WERI-Rb-1 (cell line): Measurements from ENCODE around the gene MAP3K10.

ENCODE experiments used
- DNase-seq: peaks from one replicate; pipeline ENCODE4 v3.0.0-alpha.2; 2020
- H3K27ac ChIP-seq: fragments of 250-450 bp; sonication (Bioruptor Pico); 2 replicates; pipeline ENCODE4 v1.5.1; 2020; ENCODE audit warnings: mild to moderate bottlenecking, moderate library complexity
- H3K27me3 ChIP-seq: fragments of 250-450 bp; sonication (Bioruptor Pico); 2 replicates; pipeline ENCODE4 v1.5.1; 2021; ENCODE audit warnings: mild to moderate bottlenecking, low read depth, moderate library complexity; ENCODE audit not compliant: insufficient read depth, severe bottlenecking
- H3K36me3 ChIP-seq: fragments of 250-450 bp; sonication (Bioruptor Pico); 2 replicates; pipeline ENCODE4 v1.5.1; 2020; ENCODE audit warnings: mild to moderate bottlenecking, moderate library complexity
- H3K4me3 ChIP-seq: 2 replicates; pipeline ENCODE4 v1.5.1; 2011; ENCODE audit warnings: low read depth, mild to moderate bottlenecking, control low read depth, low read length
- H3K9me3 ChIP-seq: fragments of 250-450 bp; sonication (Bioruptor Pico); 2 replicates; pipeline ENCODE4 v1.5.1; 2021; ENCODE audit warnings: mild to moderate bottlenecking, moderate library complexity; ENCODE audit not compliant: severe bottlenecking
- TF ChIP-seq, protein P1 (sequence below): IDR thresholded peaks from 2 replicates; pipeline ENCODE4 v1.5.1; 2011; ENCODE audit warnings: low read depth, mild to moderate bottlenecking, control low read depth, inconsistent platforms, low read length

MAP3K10 gene

DNA sequence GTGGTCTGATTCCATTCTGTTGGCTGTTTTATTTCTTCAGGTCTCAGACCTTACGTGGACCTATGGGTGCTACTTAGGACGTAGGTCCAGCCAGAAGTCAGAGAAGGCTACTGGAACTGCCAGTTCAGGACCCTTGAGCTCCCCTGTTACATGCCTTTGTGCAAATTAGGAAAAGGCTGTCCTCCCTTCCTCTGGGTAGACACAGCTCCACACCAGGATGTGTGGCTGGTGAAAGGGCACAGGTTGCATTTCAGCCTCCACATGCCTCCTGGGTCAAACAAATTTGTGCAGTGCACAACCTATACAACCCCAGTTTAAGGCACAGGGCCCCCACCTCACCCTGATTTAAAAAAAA, 43.9 kb upstream of the MAP3K10 start:
- TF ChIP-seq, protein P1, sequence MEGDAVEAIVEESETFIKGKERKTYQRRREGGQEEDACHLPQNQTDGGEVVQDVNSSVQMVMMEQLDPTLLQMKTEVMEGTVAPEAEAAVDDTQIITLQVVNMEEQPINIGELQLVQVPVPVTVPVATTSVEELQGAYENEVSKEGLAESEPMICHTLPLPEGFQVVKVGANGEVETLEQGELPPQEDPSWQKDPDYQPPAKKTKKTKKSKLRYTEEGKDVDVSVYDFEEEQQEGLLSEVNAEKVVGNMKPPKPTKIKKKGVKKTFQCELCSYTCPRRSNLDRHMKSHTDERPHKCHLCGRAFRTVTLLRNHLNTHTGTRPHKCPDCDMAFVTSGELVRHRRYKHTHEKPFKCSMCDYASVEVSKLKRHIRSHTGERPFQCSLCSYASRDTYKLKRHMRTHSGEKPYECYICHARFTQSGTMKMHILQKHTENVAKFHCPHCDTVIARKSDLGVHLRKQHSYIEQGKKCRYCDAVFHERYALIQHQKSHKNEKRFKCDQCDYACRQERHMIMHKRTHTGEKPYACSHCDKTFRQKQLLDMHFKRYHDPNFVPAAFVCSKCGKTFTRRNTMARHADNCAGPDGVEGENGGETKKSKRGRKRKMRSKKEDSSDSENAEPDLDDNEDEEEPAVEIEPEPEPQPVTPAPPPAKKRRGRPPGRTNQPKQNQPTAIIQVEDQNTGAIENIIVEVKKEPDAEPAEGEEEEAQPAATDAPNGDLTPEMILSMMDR = no peak
- no peaks in the 10 kb centered on the region for H3K36me3 ChIP-seq
- no peaks in the 10 kb centered on the region for H3K27me3 ChIP-seq
- DNase-seq = no peak
- H3K4me3 ChIP-seq = no peak overlapping the region
- no peak overlapping the region for H3K27ac ChIP-seq
- H3K9me3 ChIP-seq = no peaks in the 10 kb centered on the region

DNA sequence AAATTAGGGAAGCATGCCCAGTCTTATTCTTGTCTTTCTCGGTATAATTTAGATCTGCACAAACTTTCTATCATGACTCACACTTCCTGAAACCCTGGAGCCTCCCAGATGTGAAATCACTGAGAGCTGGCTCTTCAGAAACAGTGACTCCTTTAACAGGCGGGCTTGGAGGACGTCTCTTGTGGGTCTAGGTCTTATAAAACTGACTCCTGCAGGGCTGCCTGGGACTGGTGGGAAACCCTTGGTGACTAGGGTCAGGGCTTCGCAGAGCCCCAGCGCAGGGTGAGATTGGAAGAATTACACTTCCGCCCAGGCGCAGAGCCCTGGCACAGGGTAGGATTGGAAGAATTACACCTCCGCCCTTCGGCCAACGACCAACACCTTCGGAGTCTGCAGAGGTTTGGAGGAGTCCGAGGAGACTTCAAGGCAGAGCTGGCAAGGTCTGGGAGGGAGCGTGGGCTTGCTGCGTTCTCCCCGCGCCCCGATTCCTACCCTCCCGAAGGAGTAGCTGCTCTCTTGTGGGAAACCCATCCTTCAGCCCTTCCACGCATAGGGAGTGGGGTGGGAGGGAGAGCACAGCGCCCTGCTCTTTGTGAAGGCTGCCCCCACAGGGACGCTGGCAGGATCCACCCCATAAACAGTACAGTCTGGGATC, 43.4 kb upstream of the MAP3K10 start:
- TF ChIP-seq, protein P1 = no peak
- H3K36me3 ChIP-seq = no peaks in the 10 kb centered on the region
- DNase-seq = no peak
- H3K4me3 ChIP-seq = no peak overlapping the region
- no peak overlapping the region for H3K27ac ChIP-seq
- no peaks in the 10 kb centered on the region for H3K27me3 ChIP-seq
- H3K9me3 ChIP-seq = no peaks in the 10 kb centered on the region

DNA sequence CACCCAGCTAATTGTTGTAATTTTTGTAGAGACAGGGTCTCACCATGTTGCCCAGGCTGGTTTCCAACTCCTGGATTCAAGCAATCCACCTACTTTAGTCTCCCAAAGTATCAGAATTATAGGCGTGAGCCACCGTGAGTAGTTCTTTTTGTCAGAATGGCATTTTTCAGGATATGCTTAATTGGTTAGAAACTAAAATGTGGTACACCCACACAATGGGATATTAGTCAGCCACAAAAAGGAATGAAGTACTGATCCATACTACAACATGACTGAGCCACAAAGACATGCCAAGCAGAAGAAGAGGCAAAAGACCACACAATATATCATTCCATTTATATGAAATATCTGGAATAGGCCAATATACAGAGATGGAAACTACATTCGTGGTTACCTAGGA, 41.7 kb upstream of the MAP3K10 start:
- DNase-seq = no peak
- no peak overlapping the region for H3K4me3 ChIP-seq
- no peaks in the 10 kb centered on the region for H3K27me3 ChIP-seq
- H3K27ac ChIP-seq = no peak overlapping the region
- H3K36me3 ChIP-seq = no peaks in the 10 kb centered on the region
- H3K9me3 ChIP-seq = no peaks in the 10 kb centered on the region
- TF ChIP-seq, protein P1 = no peak

DNA sequence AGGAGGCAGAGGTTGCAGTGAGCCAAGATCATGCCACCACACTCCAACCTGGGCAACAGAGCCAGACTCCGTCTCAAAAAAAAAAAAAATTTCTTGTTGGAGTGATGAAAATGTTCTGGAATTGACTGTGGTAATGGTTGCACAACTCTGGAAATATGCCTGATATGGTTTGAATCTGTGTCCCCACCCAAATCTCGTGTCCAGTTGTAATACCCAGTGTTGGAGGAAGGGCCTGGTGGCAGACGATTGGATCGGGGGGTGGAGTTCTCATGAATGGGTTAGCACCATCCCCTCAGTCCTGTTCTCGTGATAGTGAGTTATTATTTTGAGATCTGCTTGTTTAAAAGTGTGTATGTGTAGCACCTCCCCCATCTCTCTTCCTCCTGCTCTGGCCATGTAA, 41.1 kb upstream of the MAP3K10 start:
- Histone ChIP-seq H3K27ac (no peak overlapping the region), H3K4me3 (no peak overlapping the region), H3K9me3 (no peaks in the 10 kb centered on the region), H3K27me3 (no peaks in the 10 kb centered on the region), H3K36me3 (no peaks in the 10 kb centered on the region)
- TF ChIP-seq, protein P1 = no peak
- DNase-seq = no peak

DNA sequence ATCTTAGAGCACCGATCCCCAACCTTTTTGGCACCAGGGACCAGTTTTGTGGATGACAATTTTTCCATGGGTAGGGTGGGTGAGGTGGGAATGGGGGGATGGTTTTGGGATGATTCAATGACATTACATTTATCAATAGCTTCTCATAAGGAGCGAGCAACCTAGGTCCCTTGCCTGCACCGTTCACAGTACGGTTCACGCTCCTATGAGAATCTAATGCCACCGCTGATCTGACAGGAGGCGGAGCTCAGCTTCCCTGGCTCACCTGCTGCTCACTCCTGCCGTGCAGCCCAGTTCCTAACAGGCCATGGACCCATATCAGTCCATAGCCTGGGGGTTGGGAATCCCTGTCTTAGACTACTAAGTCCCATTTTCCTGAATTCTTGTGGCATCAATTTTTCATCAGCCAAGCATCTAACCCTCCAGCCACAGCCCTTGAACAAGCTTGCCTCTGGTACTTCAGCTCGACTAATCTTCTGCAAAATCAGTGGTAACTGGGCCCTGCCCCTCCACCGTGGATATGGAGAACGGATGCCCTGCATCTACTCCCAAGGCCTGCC, 37.0 kb upstream of the MAP3K10 start:
- Histone ChIP-seq H3K4me3 (no peak overlapping the region), H3K27me3 (no peaks in the 10 kb centered on the region), H3K27ac (no peak overlapping the region), H3K9me3 (no peaks in the 10 kb centered on the region), H3K36me3 (no peaks in the 10 kb centered on the region)
- TF ChIP-seq, protein P1 = no peak
- DNase-seq = no peak
